ENCODE results near the gene EZR. TPM values are rescaled to one million over a fixed set of nuclear protein-coding genes. Genes with fewer than 3 reads are reported as not detected.
A peak's percentile ranks its signal among the peaks of the same experiment; 100 is the strongest.
"Not testable (repeated sequence)": the region's sequence is repeated elsewhere in the genome, so short reads cannot be mapped to it uniquely, and the experiment has no call there.

EZR gene
- total RNA-seq, 2 experiments from 2014 or later = 235 to 257 TPM

- no peaks in the 10 kb centered on the region for H3K27me3 Mint-ChIP-seq
- H3K4me3 Mint-ChIP-seq = no peak overlapping the region
- no peaks in the 10 kb centered on the region for H3K36me3 Mint-ChIP-seq
- DNase-seq (no peak), ATAC-seq (ENCODE audit: low read depth) (no peak)
- POLR2A ChIA-PET = interaction anchor here (0.7 to 1.5 kb wide), 2 partner anchors 17 to 33 kb away, joined by 5 to 11 read pairs; partner anchors contain the start of gene EZR
- no peaks in the 10 kb centered on the region for H3K9me3 Mint-ChIP-seq
- peaks cover 12% of the 10 kb centered on the region for H3K4me1 Mint-ChIP-seq
- no peak overlapping the region for H3K27ac Mint-ChIP-seq
Observed at GRCh38 chr6:158852312-158853071, 33.3 kb upstream of the EZR start.

DNA sequence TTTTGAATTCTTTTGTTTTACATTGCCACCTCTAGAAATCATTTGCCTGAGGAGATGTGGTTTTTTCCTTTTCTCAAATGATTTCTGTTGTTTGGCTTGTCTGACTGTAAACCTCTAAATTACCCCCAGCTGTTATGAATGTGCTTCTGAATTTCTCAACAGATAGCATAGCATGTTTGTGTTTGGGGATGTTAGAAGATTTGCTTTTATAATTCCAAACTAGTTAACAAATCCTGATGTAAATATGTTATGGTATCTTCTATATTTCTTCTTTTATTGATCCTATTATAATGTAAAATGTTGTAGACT lies 31.6 kb upstream of the EZR start:
- peaks cover 12% of the 10 kb centered on the region for H3K4me1 Mint-ChIP-seq
- ATAC-seq (ENCODE audit: low read depth) (no peak), DNase-seq (no peak)
- H3K27ac Mint-ChIP-seq = no peak overlapping the region
- no peak overlapping the region for H3K4me3 Mint-ChIP-seq
- no peaks in the 10 kb centered on the region for H3K9me3 Mint-ChIP-seq
- H3K27me3 Mint-ChIP-seq = peaks cover 3% of the 10 kb centered on the region
- POLR2A ChIA-PET = interaction anchor here (1.0 to 1.5 kb wide), 2 partner anchors 19 to 31 kb away, joined by 4 to 11 read pairs; partner anchors contain the start of gene EZR
- H3K36me3 Mint-ChIP-seq = no peaks in the 10 kb centered on the region

GRCh38 chr6:158849899-158850806 lies 31.0 kb upstream of the EZR start:
- Mint-ChIP-seq H3K36me3 (no peaks in the 10 kb centered on the region), H3K9me3 (no peaks in the 10 kb centered on the region), H3K4me1 (peaks cover 12% of the 10 kb centered on the region), H3K4me3 (no peak overlapping the region), H3K27ac (peak overlapping the region; percentile 23), H3K27me3 (peaks cover 7% of the 10 kb centered on the region)
- peak; percentile 26 for ATAC-seq (ENCODE audit: low read depth)
- POLR2A ChIA-PET = interaction anchor here (1.0 kb wide), 1 partner anchor 19 kb away, joined by 4 read pairs; no protein-coding TSS in a partner anchor
- DNase-seq = no peak

- H3K27me3 Mint-ChIP-seq = peaks cover 7% of the 10 kb centered on the region
- POLR2A ChIA-PET = no interaction called here
- DNase-seq (no peak), ATAC-seq (ENCODE audit: low read depth) (no peak)
- peaks cover 12% of the 10 kb centered on the region for H3K4me1 Mint-ChIP-seq
- H3K36me3 Mint-ChIP-seq = no peaks in the 10 kb centered on the region
- H3K4me3 Mint-ChIP-seq = no peak overlapping the region
- no peaks in the 10 kb centered on the region for H3K9me3 Mint-ChIP-seq
- no peak overlapping the region for H3K27ac Mint-ChIP-seq
Observed at GRCh38 chr6:158848490-158848895, 29.3 kb upstream of the EZR start.

GRCh38 chr6:158847786-158848185 lies 28.6 kb upstream of the EZR start:
- DNase-seq (no peak), ATAC-seq (ENCODE audit: low read depth) (no peak)
- H3K4me1 Mint-ChIP-seq = peaks cover 12% of the 10 kb centered on the region
- no peaks in the 10 kb centered on the region for H3K36me3 Mint-ChIP-seq
- H3K9me3 Mint-ChIP-seq = peaks cover 1% of the 10 kb centered on the region
- POLR2A ChIA-PET = no interaction called here
- H3K27me3 Mint-ChIP-seq = peaks cover 7% of the 10 kb centered on the region
- no peak overlapping the region for H3K27ac Mint-ChIP-seq
- no peak overlapping the region for H3K4me3 Mint-ChIP-seq

- H3K27me3 Mint-ChIP-seq = peaks cover 7% of the 10 kb centered on the region
- no peak overlapping the region for H3K4me3 Mint-ChIP-seq
- ATAC-seq (ENCODE audit: low read depth) (no peak), DNase-seq (no peak)
- no peak overlapping the region for H3K27ac Mint-ChIP-seq
- peaks cover 2% of the 10 kb centered on the region for H3K9me3 Mint-ChIP-seq
- H3K36me3 Mint-ChIP-seq = no peaks in the 10 kb centered on the region
- POLR2A ChIA-PET = interaction anchor here (2.1 kb wide), 1 partner anchor 23 kb away, joined by 7 read pairs; no protein-coding TSS in a partner anchor
- peaks cover 11% of the 10 kb centered on the region for H3K4me1 Mint-ChIP-seq
Observed at GRCh38 chr6:158847012-158847529, 27.9 kb upstream of the EZR start.

- no peak for DNase-seq
- Mint-ChIP-seq H3K4me1 (no peaks in the 10 kb centered on the region), H3K9me3 (peaks cover 6% of the 10 kb centered on the region), H3K27me3 (peaks cover 10% of the 10 kb centered on the region), H3K36me3 (no peaks in the 10 kb centered on the region), H3K27ac (no peak overlapping the region), H3K4me3 (no peak overlapping the region)
- ATAC-seq (ENCODE audit: low read depth) = no peak
- POLR2A ChIA-PET = no interaction called here
Observed at GRCh38 chr6:158843751-158844683, 24.8 kb upstream of the EZR start.

GRCh38 chr6:158841358-158841757 lies 22.2 kb upstream of the EZR start:
- POLR2A ChIA-PET = no interaction called here
- no peak overlapping the region for H3K4me3 Mint-ChIP-seq
- ATAC-seq (ENCODE audit: low read depth) = no peak
- no peak for DNase-seq
- H3K36me3 Mint-ChIP-seq = no peaks in the 10 kb centered on the region
- H3K27ac Mint-ChIP-seq = no peak overlapping the region
- peaks cover 11% of the 10 kb centered on the region for H3K27me3 Mint-ChIP-seq
- H3K4me1 Mint-ChIP-seq = no peaks in the 10 kb centered on the region
- H3K9me3 Mint-ChIP-seq = peaks cover 6% of the 10 kb centered on the region

GRCh38 chr6:158840465-158840864 lies 21.3 kb upstream of the EZR start:
- Mint-ChIP-seq H3K4me3 (no peak overlapping the region), H3K27ac (no peak overlapping the region), H3K27me3 (peaks cover 10% of the 10 kb centered on the region), H3K9me3 (peaks cover 6% of the 10 kb centered on the region), H3K4me1 (no peaks in the 10 kb centered on the region), H3K36me3 (no peaks in the 10 kb centered on the region)
- no peak for ATAC-seq (ENCODE audit: low read depth)
- POLR2A ChIA-PET = interaction anchor here (1.2 kb wide), 1 partner anchor 29 kb away, joined by 4 read pairs; no protein-coding TSS in a partner anchor
- no peak for DNase-seq

DNA sequence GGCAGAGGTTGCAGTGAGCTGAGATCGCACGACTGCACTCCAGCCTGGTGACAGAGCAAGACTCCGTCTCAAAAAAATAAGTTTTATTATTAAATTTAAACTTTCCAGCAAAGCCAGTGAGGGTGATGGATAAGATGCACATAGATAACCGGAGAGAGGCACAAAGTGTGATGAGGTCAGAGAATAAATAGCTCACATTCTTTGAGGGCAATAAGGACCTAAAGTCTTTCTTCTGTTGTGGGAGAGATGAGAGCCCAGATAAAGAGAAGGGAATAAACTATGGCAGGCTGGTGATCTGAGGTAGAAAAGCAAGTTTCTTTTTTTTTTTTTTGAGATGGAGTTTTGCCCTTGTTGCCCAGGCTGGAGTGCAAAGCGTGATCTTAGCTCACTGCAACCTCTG lies 20.6 kb upstream of the EZR start:
- Mint-ChIP-seq H3K9me3 (peaks cover 6% of the 10 kb centered on the region), H3K27me3 (peaks cover 11% of the 10 kb centered on the region), H3K27ac (no peak overlapping the region), H3K4me3 (no peak overlapping the region), H3K36me3 (no peaks in the 10 kb centered on the region), H3K4me1 (no peaks in the 10 kb centered on the region)
- POLR2A ChIA-PET = interaction anchor here (0.6 to 1.2 kb wide), 2 partner anchors 30 to 32 kb away, joined by 3 to 4 read pairs; no protein-coding TSS in a partner anchor
- ATAC-seq (ENCODE audit: low read depth) (no peak), DNase-seq (no peak)

GRCh38 chr6:158838790-158839189 lies 19.6 kb upstream of the EZR start:
- H3K4me3 Mint-ChIP-seq; H3K27ac Mint-ChIP-seq; ATAC-seq (ENCODE audit: low read depth); POLR2A ChIA-PET; H3K36me3 Mint-ChIP-seq; H3K9me3 Mint-ChIP-seq; H3K4me1 Mint-ChIP-seq; DNase-seq: not testable (repeated sequence)
- peaks cover 15% of the 10 kb centered on the region for H3K27me3 Mint-ChIP-seq

DNA sequence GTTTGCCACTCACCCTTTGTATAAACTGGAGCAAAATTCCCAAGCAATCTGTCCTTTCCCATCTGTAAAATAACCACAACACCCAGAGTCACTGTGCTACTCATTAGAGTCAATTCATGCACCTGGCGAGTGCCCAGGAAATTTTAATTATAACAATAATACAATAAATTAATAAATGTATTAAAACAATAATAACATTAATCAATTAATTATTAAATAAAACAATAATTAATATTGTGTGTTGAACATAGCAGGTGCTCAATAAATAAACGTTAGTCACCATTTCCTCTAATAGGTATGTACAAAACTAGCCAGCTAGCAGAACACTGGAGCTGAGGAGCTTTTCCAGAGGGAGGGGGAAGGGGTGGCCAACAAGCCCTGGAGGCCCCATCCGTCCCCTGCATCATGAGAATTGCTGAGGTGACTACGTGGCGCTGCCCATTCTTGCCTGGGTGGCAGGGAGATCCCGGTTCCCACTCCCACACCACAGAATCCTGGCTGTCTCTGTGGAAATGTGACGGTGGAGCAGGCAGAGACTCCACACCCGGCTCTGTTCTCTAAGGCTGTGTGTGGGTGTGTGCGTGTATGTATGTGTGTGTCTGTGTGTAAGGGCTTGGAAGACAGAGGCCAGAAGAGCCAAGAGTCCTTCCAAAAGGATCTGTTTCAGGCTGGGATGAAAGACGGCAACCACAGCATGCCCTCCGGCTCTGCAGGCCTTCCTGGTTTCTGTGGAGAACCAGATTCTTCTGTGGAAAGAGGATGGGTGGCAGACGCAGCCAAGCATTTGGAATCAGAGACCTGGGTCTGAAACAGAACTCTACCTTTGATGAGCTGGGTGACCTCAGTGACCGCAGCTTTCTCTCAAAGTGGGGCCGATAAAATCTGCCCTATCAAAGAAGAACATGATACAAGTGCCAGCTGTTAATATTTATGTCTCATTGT lies 18.8 kb upstream of the EZR start:
- H3K36me3 Mint-ChIP-seq = no peaks in the 10 kb centered on the region
- ATAC-seq (ENCODE audit: low read depth) (no peak), DNase-seq (no peak)
- POLR2A ChIA-PET = no interaction called here
- no peak overlapping the region for H3K4me3 Mint-ChIP-seq
- H3K27ac Mint-ChIP-seq = no peak overlapping the region
- H3K4me1 Mint-ChIP-seq = no peaks in the 10 kb centered on the region
- H3K9me3 Mint-ChIP-seq = peaks cover 6% of the 10 kb centered on the region
- H3K27me3 Mint-ChIP-seq = peaks cover 15% of the 10 kb centered on the region

Measured in activated naive CD8-positive, alpha-beta T cell treated with anti-CD3 and anti-CD28 coated beads, Interleukin-2, amount 10 ng/mL, durations not matched to agents 7 days and 5 days (primary cell).